B cell (primary cell): ENCODE measurements around the gene NDUFB10. TPM values are rescaled to one million over a fixed set of nuclear protein-coding genes. Genes with fewer than 3 reads are reported as not detected.

Source experiments
- ATAC-seq: fragments of 200-7000 bp; cut with Tn5 transposase; one replicate; pipeline ENCODE4 v1.10.0; 2021; ENCODE audit warnings: low read depth, mild to moderate bottlenecking, moderate number of reproducible peaks, moderate library complexity
- CTCF ChIA-PET: fragments of 350-600 bp; sonication (Branson Sonifier 250); formaldehyde crosslinking; loops from one replicate; lab custom pipeline; 2021; ENCODE audit warnings: antibody characterized with exemption, inconsistent platforms; lab: Charles Lee
- POLR2A ChIA-PET: fragments of 350-600 bp; sonication (Branson Sonifier 250); formaldehyde crosslinking; loops from one replicate; lab custom pipeline; 2021; ENCODE audit warnings: antibody characterized with exemption; lab: Charles Lee
- DNase-seq: peaks from one replicate; pipeline ENCODE4 v3.0.0; 2013
- H2AFZ ChIP-seq: 2 replicates; pipeline ENCODE4 v1.6.1; 2012; ENCODE audit warnings: mild to moderate bottlenecking, low read depth, low read length; ENCODE audit not compliant: insufficient read depth, poor library complexity, severe bottlenecking
- H3K27ac ChIP-seq, 2 donors: 1 replicate in 1 of 2; 2 replicates in 1 of 2; pipeline ENCODE4 v1.5.1; 2012 to 2013; ENCODE audit warnings: low read length in 2 of 2, mild to moderate bottlenecking in 2 of 2, moderate library complexity in 1 of 2
- H3K27me3 ChIP-seq, 4 experiments: fragments of 200-600 bp in 1 of 4; sonication (generic) in 1 of 4; replicated peaks in 1 of 4; 1 replicate in 2 of 4; 2 replicates in 2 of 4; pipeline versions ENCODE4 v1.6.1 to v1.7.0; 2013 to 2016; ENCODE audit warnings: low read length in 3 of 4, mild to moderate bottlenecking in 2 of 4, mixed read lengths in 1 of 4, moderate library complexity in 1 of 4; ENCODE audit not compliant: insufficient read depth in 4 of 4, control insufficient read depth in 3 of 4; ENCODE audit errors: control extremely low read depth in 1 of 4
- H3K36me3 ChIP-seq, 2 experiments: replicated peaks in 1 of 2; 1 replicate in 1 of 2; 2 replicates in 1 of 2; pipeline versions ENCODE4 v1.6.1 to v1.7.1; 2013; ENCODE audit warnings: low read length in 1 of 2; ENCODE audit not compliant: insufficient read depth in 2 of 2, control insufficient read depth in 1 of 2; ENCODE audit errors: control extremely low read depth in 1 of 2, extremely low read depth in 1 of 2
- H3K4me1 ChIP-seq, 2 donors: fragments of 200-600 bp in 1 of 2; sonication (generic) in 1 of 2; 1 replicate in 1 of 2; 2 replicates in 1 of 2; pipeline versions ENCODE4 v1.5.1 to v1.6.1; 2013 to 2017; ENCODE audit warnings: low read length in 2 of 2; ENCODE audit not compliant: control insufficient read depth in 2 of 2, insufficient read depth in 2 of 2
- H3K4me2 ChIP-seq: replicated peaks from 2 replicates; pipeline ENCODE3; 2012; ENCODE audit warnings: mild to moderate bottlenecking, low read depth, low read length; ENCODE audit not compliant: poor library complexity, severe bottlenecking
- H3K4me3 ChIP-seq, 5 experiments: fragments of 200-600 bp in 1 of 5; sonication (generic) in 1 of 5; 1 replicate in 3 of 5; 2 replicates in 2 of 5; pipeline versions ENCODE4 v1.5.1 to v1.7.0; 2011 to 2016; ENCODE audit warnings: low read length in 4 of 5, mild to moderate bottlenecking in 4 of 5, low read depth in 2 of 5, control low read depth in 1 of 5, moderate library complexity in 1 of 5; ENCODE audit not compliant: insufficient read depth in 1 of 5; ENCODE audit errors: control extremely low read depth in 1 of 5, extremely low read depth in 1 of 5
- H3K79me2 ChIP-seq: fragments of 200-600 bp; sonication (generic); one replicate; pipeline ENCODE4 v1.6.0; 2016; ENCODE audit warnings: low read length; ENCODE audit not compliant: control insufficient read depth, insufficient read depth
- H3K9ac ChIP-seq: fragments of 200-600 bp; sonication (generic); 2 replicates; pipeline ENCODE4 v1.6.1; 2017; ENCODE audit warnings: mild to moderate bottlenecking, low read length, moderate library complexity
- H3K9me3 ChIP-seq, 3 donors: one replicate each; pipeline versions ENCODE4 v1.6.1 to v1.7.1; 2013; ENCODE audit warnings: low read length in 2 of 3; ENCODE audit not compliant: control insufficient read depth in 2 of 3, insufficient read depth in 1 of 3; ENCODE audit errors: control extremely low read depth in 1 of 3
- H4K20me1 ChIP-seq: 2 replicates; pipeline ENCODE4 v1.6.0; 2012; ENCODE audit warnings: mild to moderate bottlenecking, low read length; ENCODE audit not compliant: insufficient read depth, control insufficient read depth, poor library complexity, severe bottlenecking
- H3K27ac Mint-ChIP-seq: one replicate; pipeline ENCODE4 v1.8.0; 2021; ENCODE audit warnings: mixed read lengths
- H3K27me3 Mint-ChIP-seq: one replicate; pipeline ENCODE4 v1.8.0; 2021; ENCODE audit warnings: mixed read lengths
- H3K4me1 Mint-ChIP-seq: one replicate; pipeline ENCODE4 v1.8.0; 2021; ENCODE audit warnings: mixed read lengths
- H3K4me3 Mint-ChIP-seq: one replicate; pipeline ENCODE4 v1.8.0; 2021; ENCODE audit warnings: mixed read lengths
- H3K9me3 Mint-ChIP-seq: one replicate; pipeline ENCODE4 v1.8.0; 2022; ENCODE audit warnings: mixed read lengths; ENCODE audit not compliant: insufficient read depth
- EZH2 ChIP-seq: IDR thresholded peaks from 2 replicates; pipeline ENCODE4 v1.6.1; 2012; ENCODE audit warnings: borderline replicate concordance, low read depth, mild to moderate bottlenecking, moderate library complexity, low read length; ENCODE audit not compliant: insufficient read depth, poor library complexity, severe bottlenecking
- WGBS: methylation state at CpG from one replicate; pipeline ENCODE4 v1.1.5; 2013; ENCODE audit warnings: missing lambda C conversion rate; ENCODE audit not compliant: insufficient coverage; 5-methylcytosine and 5-hydroxymethylcytosine counted together
- intact Hi-C: fragments of 100-400 bp; cut with micrococcal nuclease; formaldehyde crosslinking; loops from one replicate; pipeline ENCODE4 v1.10.0; 2022
- polyA plus RNA-seq: library from polyadenylated mRNA; depleted of rRNA; stranded (reverse); fragments of >200 nt; gene quantifications from 2 replicates; pipeline ENCODE4 v1.2.3, GENCODE V29; 2012
- total RNA-seq, 2 donors: library from RNA; stranded (reverse); fragments of 120-200 nt in 1 of 2; gene quantifications; 1 replicate in 1 of 2; 2 replicates in 1 of 2; pipeline versions ENCODE4 v1.2.3 to v1.2.4, GENCODE V29; 2013 to 2022
- TF ChIP-seq, protein P1 (sequence below): fragments of 200-600 bp; IDR thresholded peaks from one replicate; pipeline ENCODE4 v1.8.0; 2022; ENCODE audit warnings: antibody characterized with exemption, mild to moderate bottlenecking

Gene NDUFB10
- total and polyA plus RNA-seq, 2 donors (not counting 1 experiment from before 2014, with no cell fraction given), result 70.4 to 92.6 TPM

DNA sequence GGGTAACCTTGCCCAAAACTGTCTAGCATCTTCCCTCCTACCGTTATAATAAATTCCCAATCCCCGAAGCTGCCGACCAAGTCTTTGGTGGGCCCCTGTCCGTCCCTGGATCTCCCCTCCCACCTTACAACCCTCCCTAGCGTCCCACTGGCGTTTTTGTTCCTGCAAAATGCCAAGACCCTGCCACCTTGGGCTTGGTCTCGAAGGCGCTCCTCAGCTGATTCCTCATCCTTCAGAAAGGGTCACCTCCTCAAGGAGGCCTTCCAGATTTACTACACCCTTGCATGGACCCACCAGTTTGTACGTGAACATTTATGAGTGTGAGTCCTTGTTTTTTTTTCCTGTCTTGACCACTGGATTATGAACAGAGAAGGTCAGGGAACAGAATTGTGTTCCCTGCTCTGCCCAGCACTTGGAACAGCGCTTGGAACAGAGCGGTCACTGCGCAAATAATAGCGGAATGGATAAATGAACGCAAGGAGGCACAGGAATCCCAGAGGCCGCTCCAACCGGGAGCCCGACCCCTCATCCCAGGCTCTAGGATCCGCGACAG lies 23.7 kb downstream of the NDUFB10 start:
- no peak overlapping the region for H3K27ac ChIP-seq
- POLR2A ChIA-PET, result interaction anchor here (0.6 to 3.5 kb wide), 4 partner anchors 9 to 1254 kb away, joined by 4 to 15 read pairs (median 6); partner anchors contain the start of genes RPS2 and TBL3
- peak overlapping the region in 4 of 5 experiments; percentile 57 to 78 (median 64) for H3K4me3 ChIP-seq
- H3K27me3 Mint-ChIP-seq, result peaks cover 6% of the 10 kb centered on the region
- CTCF ChIA-PET, result interaction anchor here (0.9 to 1.4 kb wide), 2 partner anchors 11 to 157 kb away, joined by 4 to 6 read pairs; partner anchors contain the start of gene TBL3
- peaks cover 0 to 45% (median 19%) of the 10 kb centered on the region in 4 experiments for H3K27me3 ChIP-seq
- H3K9ac ChIP-seq, result peak overlapping the region; percentile 76
- TF ChIP-seq, protein P1, sequence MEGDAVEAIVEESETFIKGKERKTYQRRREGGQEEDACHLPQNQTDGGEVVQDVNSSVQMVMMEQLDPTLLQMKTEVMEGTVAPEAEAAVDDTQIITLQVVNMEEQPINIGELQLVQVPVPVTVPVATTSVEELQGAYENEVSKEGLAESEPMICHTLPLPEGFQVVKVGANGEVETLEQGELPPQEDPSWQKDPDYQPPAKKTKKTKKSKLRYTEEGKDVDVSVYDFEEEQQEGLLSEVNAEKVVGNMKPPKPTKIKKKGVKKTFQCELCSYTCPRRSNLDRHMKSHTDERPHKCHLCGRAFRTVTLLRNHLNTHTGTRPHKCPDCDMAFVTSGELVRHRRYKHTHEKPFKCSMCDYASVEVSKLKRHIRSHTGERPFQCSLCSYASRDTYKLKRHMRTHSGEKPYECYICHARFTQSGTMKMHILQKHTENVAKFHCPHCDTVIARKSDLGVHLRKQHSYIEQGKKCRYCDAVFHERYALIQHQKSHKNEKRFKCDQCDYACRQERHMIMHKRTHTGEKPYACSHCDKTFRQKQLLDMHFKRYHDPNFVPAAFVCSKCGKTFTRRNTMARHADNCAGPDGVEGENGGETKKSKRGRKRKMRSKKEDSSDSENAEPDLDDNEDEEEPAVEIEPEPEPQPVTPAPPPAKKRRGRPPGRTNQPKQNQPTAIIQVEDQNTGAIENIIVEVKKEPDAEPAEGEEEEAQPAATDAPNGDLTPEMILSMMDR, result no peak
- no peak for TF ChIP-seq EZH2
- H2AFZ ChIP-seq, result peak overlapping the region; percentile 88
- H4K20me1 ChIP-seq, result no peaks in the 10 kb centered on the region
- H3K27ac Mint-ChIP-seq, result peak overlapping the region; percentile 46
- ATAC-seq (no peak), DNase-seq (no peak)
- H3K4me2 ChIP-seq, result peak overlapping the region; percentile 98
- H3K79me2 ChIP-seq, result no peaks in the 10 kb centered on the region
- H3K4me1 ChIP-seq, result peaks cover 16 to 35% of the 10 kb centered on the region in 2 donors
- no peaks in the 10 kb centered on the region for H3K9me3 Mint-ChIP-seq
- WGBS, result 20% methylated on average over 16 of the region's 19 CpGs
- intact Hi-C loops, result loop anchor here (1.0 kb wide), 2 partner anchors 8 to 11 kb away; partner anchors contain the start of gene TBL3
- peaks cover 0 to 15% of the 10 kb centered on the region in 2 experiments for H3K36me3 ChIP-seq
- H3K4me3 Mint-ChIP-seq, result peak overlapping the region; percentile 88
- peaks cover 22% of the 10 kb centered on the region for H3K4me1 Mint-ChIP-seq
- peaks cover 0 to 4% (median 0%) of the 10 kb centered on the region in 3 donors for H3K9me3 ChIP-seq
